GM15510 (cell line): ENCODE data around the gene TMEM165.

Experiments
- POLR2A ChIP-seq: IDR thresholded peaks from 3 replicates; pipeline ENCODE4 v1.6.1; 2011; ENCODE audit warnings: borderline replicate concordance; ENCODE audit not compliant: insufficient read length; ENCODE audit errors: extremely low read depth

The TMEM165 gene

DNA sequence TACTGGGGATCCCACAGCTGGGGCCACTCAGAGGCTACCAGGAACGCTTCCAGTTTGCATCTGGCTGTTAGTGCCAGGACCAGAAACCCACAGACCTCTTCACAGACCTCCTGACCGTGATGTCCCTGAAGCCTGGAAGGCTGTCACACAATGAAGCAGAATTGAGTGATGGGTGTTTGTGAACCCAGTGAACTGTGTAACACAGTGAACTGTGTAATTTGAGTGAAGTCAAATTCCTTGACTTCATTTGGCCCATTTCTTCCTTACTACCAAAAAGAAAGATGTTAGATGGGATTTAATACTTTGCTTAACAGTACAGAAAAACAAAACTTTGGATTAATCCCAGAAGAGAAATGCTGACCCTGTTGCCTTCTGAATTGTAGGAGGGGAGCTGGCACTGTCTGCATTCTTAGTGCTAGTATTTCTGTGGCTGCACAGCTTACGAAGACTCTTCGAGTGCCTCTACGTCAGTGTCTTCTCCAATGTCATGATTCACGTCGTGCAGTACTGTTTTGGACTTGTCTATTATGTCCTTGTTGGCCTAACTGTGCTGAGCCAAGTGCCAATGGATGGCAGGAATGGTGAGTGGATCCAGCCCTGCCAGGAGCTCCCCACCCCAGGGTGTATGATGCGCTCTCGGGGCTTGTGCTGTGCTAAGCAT lies 31.9 kb upstream of the TMEM165 start:
- TF ChIP-seq POLR2A, result no peak

DNA sequence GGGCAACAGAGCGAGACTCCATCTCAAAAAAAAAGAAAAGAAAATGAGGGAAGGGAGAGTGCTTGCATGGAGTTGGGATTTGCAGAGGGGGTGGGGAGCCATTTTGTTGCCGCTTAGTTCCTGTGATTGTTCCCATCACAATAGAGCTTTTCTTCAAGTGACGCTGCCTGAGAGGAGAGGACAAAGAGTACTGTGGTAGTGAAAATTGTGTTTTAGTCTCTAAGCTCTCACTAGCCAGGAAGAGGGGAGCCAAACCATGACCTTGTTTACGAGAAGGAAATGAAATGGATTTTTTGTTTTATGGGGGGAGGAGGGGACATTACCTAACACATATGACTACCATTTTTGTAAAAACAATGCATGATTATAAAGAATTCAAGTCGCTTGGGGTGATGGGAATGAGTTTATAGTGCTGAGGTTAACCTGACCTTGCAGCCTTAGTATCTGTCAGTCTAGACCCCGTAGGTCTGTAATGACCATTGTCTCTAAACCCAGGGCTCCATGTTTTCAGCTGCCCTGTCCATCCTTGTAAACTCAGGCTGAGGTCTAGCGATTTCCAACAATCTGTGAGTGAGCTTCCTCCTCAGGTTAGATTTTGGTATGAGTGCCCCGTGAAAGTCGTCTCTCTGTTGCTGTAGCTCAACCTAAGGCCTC lies 30.9 kb upstream of the TMEM165 start:
- TF ChIP-seq POLR2A, result no peak

DNA sequence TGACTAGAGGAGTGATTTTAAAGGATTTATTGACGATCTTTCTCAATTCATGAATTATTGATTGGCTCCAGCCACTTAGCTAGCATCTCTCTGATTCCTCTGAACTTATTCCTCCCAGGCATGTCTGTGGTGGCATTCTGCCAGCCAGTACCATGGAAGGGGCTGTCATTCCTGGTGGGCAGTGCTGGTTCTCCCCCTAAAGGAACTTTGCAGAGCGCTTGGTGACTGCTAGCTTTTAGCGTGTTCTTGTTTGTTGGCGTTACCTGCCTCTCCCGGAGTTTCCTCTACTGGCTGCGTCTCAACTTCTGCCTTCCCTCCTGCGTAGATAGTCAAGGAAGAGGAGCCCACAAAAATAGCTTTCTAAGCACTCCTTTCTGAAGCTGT lies 30.4 kb upstream of the TMEM165 start:
- TF ChIP-seq POLR2A, result no peak

DNA sequence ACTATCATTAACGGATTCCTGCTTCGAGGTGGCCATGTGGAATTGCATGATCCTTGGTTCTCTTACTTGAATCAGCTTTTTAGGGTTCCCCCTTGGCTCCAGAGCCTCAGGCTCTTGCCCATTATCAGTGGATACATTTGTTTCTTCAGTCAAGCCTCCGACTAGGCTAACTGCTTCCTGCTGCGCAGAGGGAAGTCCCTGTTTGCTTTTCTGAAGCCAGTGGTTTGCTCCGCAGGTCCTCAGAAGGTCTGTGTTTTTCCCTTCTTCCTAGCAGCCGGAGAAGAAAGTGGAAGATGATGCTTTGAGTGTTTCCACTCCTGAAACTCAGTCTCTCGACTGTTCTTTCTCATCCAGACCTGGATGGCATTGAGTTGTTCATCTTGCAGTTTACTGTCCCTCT lies 29.1 kb upstream of the TMEM165 start:
- no peak for TF ChIP-seq POLR2A

DNA sequence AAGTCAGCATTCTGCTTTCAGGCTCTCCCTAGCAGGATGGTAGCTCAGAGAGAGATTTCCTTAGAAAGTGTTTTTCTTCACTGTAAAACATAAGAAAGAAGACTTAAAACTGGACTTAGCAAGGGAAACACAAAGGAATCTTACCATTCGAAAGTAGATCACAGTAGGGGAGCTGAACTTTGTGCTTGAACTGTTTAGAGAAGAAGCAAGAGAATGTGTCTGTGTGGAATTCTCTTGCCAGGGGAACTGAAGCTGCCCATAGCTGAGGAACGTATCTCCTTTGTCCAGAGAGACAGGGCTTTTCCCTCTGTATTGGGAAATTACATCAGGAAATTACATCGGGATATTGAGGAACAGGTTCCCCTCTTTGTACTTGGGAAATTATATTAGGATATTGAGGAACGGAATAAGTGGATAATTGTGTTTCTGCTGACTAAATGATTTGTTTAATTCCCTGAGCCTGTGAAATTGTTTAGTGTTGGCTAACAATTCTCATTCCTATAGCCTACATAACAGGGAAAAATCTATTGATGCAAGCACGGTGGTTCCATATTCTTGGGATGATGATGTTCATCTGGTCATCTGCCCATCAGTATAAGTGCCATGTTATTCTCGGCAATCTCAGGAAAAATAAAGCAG lies 28.6 kb upstream of the TMEM165 start:
- no peak for TF ChIP-seq POLR2A

DNA sequence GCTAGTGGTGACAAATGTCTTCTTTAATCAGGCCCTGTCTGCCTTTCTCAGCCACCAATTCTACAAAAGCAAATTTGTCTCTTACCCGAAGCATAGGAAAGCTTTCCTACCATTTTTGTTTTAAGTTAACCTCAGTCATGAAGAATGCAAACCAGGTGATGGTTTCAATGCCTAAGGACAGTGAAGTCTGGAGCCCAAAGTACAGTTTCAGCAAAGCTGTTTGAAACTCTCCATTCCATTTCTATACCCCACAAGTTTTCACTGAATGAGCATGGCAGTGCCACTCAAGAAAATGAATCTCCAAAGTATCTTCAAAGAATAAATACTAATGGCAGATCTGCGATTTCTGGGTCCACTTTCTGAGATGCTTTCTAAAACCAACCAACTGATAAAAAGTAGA lies 25.8 kb upstream of the TMEM165 start:
- TF ChIP-seq POLR2A, result no peak

DNA sequence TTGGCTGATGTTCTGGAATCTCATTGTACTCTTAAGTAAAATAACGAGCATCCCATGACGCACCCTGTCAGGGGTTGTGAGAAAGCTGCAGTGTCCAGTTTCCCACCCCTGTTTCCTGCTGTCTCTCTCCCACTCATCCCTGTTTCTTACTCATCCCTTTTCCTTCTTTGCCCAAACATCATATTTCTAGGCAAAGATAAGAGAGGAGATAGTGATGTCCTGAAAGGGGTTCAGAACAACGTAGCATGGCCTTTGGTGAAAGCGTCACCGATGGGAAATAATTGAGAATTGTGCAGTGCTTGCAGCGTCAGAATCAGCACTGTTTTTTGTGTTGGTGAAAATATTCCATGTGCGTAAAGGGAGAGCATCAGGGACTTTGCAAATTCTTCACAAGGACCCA lies 23.5 kb upstream of the TMEM165 start:
- no peak for TF ChIP-seq POLR2A

DNA sequence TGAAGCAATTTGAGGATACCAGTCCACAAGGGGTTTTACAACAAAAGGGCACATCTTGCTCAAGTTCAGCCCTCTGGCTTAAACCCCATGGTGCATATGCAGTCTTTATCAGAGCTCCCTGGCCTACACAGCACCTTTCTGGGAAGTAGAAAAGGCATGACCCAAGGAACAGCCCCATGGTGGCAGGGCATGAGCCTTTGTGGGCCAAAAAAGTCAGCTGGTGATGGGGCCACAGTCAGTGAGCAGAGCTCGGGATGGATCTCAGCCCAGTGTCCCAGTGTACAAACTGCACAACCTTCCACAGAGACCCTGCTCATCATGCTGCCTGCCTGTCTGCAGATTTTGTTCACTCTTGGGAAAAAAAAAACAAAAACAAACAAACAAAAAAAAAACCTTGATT lies 22.3 kb upstream of the TMEM165 start:
- no peak for TF ChIP-seq POLR2A

DNA sequence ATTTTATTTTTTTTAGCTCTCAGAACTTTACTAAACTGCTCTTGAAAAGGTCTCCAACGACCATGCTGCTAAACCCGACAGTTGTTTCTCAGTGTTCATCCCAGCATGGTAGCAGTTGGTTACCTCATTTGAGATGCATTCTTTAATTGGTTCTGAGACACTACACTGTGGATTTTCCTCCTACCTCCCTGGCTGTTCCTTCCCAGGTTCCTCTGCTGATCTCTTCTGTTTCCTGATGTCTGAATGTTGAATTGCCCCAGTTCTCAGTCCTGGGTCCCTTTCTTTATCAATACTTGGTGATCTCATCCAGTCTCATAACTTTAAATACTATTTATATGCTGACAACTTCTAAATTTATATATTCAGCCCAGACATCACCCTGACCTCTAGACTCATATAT lies 19.1 kb upstream of the TMEM165 start:
- TF ChIP-seq POLR2A, result no peak

DNA sequence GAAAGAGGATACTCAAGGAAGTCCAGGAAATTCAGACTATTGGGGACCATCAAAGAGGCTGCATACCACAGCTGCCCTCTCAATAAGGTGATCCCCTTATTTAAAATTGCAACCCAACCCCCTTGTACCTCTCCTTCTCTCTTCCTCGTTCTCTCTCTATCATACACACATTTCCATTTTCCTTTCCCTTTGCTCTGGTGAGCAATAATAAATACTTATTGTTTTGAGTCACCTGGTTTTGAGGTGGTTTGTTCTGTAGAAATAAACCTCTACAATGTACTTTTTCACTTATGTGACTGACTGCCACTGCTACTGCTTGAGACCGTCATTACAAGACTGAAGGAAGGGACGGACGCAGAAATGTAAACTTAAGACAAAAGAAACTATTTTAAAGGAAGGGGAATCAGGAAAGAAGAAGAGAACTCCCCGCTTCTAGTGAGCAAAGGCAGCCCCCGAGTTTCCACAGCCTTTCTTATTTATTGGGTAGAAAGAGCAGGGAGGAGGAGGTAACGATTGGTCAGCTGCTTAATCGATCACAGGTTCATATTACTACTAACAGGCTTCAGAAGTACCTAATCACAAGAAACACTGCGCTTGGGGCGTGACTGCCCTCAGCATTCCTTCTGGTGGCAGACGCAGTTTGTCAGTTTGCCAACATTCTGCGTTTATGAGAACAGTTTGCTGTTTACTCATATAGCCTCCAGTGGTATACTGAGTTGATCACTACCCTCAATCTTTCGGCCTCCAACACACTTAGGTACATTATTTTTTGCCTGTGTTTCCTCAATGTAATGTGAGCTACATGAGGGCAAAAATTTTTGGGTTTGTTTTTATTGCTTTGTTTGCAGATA lies 16.9 kb upstream of the TMEM165 start:
- no peak for TF ChIP-seq POLR2A

DNA sequence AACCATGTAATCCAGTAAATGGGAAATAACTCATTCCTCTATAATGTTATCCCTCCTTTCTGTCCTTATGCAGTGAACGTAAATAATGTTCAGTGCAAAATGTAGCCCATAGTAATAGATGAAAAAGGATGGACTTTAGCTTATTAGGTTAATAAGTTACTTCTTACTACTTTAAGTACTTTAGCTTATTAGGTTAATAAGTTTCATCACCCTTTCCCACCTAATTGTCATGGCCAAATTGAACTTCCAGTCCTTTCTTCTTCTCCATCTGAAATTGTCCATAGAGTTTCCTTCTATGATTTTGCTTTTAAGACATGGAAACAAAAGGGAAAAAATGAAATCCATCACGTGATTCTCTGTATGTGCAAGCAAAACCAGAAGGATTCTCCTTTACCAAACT lies 15.2 kb upstream of the TMEM165 start:
- TF ChIP-seq POLR2A, result no peak

DNA sequence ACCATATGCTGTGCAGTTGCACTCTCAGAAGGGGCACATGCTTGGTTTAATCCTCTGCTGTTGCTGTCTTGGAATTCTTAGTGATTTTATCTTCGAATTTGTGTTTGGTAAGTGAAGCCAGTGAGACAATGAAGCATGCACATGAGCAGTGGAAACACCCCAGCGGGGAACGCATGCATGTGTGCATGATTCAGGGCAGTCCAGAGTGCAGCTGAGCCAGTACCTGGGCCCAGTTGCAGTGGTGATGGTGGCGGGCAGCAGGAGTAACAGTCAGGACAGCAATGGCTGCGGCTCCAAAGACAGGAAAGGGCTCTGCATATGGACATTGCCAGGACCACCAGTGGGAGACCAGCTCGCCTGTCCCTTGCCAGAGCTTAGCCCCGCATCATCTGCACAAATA lies 14.3 kb upstream of the TMEM165 start:
- no peak for TF ChIP-seq POLR2A

DNA sequence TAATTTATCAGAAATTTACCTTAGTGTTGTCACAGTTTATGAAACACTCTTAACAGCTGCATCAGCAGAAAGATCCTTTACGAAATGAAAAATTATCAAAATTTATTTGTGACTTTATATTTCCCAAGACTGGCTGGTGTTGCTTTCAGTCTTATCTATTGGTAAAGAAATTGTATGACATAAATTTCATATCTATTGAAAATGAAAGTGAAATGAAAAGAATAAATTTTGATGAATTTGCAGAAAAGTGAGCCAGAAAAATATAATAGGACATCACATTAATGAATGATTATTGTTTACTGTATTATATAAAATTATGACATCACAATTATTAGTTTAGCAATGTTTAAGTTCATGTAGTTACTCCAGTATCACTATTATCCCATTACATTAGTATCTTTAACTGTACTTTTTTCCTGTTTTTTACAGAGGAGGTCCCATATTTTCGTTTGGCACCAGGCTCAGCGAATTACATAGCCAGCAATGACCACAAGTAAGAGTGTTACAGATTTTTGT lies 13.2 kb upstream of the TMEM165 start:
- no peak for TF ChIP-seq POLR2A

DNA sequence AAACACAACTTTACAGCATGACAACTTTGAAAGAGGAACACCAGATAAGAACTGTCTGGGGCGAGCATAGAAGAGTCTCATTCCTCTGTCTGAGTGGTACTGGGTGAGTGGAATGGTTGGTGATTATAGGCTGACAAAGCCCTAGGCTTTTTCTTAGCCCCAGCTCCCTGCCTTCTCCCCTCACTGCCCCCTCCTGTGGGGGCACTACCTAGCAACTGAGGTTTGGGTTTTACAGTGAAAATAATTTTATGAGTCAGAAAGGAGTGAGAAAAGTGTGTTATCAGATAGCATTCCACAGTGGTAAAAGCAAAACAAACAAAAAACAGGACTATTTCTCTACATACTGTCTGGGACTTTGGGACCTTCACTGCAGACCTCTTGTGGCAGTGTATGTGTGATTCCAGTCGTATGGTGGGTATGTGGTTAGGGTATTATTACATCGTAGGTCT lies 10.5 kb upstream of the TMEM165 start:
- no peak for TF ChIP-seq POLR2A

DNA sequence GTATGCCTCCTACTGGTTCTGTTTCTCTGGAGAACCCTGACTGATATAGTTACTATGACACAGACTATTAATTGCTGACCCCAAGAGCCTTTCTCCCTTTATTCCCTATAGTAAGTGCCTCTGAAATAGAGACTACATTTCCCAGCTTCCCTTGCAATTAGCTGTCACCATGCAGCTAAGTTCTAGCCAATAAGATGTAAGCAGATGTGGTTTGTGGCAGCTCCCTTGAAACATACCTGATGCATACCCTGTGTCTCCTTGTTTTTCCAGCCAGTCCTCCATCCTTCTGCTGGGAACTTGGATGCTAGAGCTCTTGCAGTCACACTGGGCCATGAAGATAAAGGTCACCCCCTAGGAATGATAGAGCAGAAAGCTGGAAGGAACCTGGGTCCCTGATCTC lies 9.7 kb upstream of the TMEM165 start:
- no peak for TF ChIP-seq POLR2A
